Measurements from ENCODE around the gene ARL2BP. TPM values are rescaled to one million over a fixed set of nuclear protein-coding genes. Genes with fewer than 3 reads are reported as not detected.

ARL2BP gene
- total RNA-seq, 1 experiment from 2014 or later: 94.4 TPM

GRCh38 chr16:57278494-57278893, 33.4 kb downstream of the ARL2BP start:
- no TSS peak for BruUV-seq (replicated peaks)
- H3K27me3 Mint-ChIP-seq (ENCODE audit: insufficient read depth, unreplicated experiment): no peaks in the 10 kb centered on the region
- no peak for TF ChIP-seq CTCF (IDR thresholded peaks at IDR 0.05; ENCODE audit: unreplicated experiment)
- no peaks in the 10 kb centered on the region for H3K9me3 Mint-ChIP-seq (ENCODE audit: unreplicated experiment)
- intact Hi-C loops (cut with micrococcal nuclease): no loop called here
- no peaks in the 10 kb centered on the region for H3K36me3 Mint-ChIP-seq (ENCODE audit: insufficient read depth, unreplicated experiment)
- peaks cover 43% of the 10 kb centered on the region for H3K4me1 Mint-ChIP-seq (ENCODE audit: insufficient read depth, unreplicated experiment)
- DNase-seq (ENCODE audit: unreplicated experiment): no peak
- POLR2A ChIA-PET: interaction anchor here (0.6 to 8.0 kb wide), 12 partner anchors 13 to 669 kb away, joined by 3 to 137 read pairs (median 9); partner anchors contain the start of genes ARL2BP, CIAPIN1, COQ9 and PSME3IP1
- no peak overlapping the region for H3K4me3 Mint-ChIP-seq (ENCODE audit: unreplicated experiment)
- CTCF ChIA-PET: interaction anchor here (1.1 to 2.0 kb wide), 3 partner anchors 17 to 138 kb away, joined by 4 to 7 read pairs (median 7); no protein-coding TSS in a partner anchor
- H3K27ac Mint-ChIP-seq (ENCODE audit: low read depth, unreplicated experiment): peak overlapping the region; percentile 89

GRCh38 chr16:57279780-57280638, 35.0 kb downstream of the ARL2BP start:
- intact Hi-C loops (cut with micrococcal nuclease): no loop called here
- peak overlapping the region; percentile 26 for H3K27ac Mint-ChIP-seq (ENCODE audit: low read depth, unreplicated experiment)
- no peaks in the 10 kb centered on the region for H3K9me3 Mint-ChIP-seq (ENCODE audit: unreplicated experiment)
- H3K27me3 Mint-ChIP-seq (ENCODE audit: insufficient read depth, unreplicated experiment): no peaks in the 10 kb centered on the region
- POLR2A ChIA-PET: interaction anchor here (0.6 to 8.0 kb wide), 9 partner anchors 14 to 166 kb away, joined by 3 to 137 read pairs (median 4); partner anchors contain the start of genes ARL2BP, PSME3IP1 and RSPRY1
- no peak for DNase-seq (ENCODE audit: unreplicated experiment)
- H3K4me3 Mint-ChIP-seq (ENCODE audit: unreplicated experiment): peak overlapping the region; percentile 4
- CTCF ChIA-PET: interaction anchor here (0.8 to 1.1 kb wide), 6 partner anchors 10 to 203 kb away, joined by 3 to 5 read pairs (median 4); no protein-coding TSS in a partner anchor
- peaks cover 43% of the 10 kb centered on the region for H3K4me1 Mint-ChIP-seq (ENCODE audit: insufficient read depth, unreplicated experiment)
- no TSS peak for BruUV-seq (replicated peaks)
- H3K36me3 Mint-ChIP-seq (ENCODE audit: insufficient read depth, unreplicated experiment): no peaks in the 10 kb centered on the region
- no peak for TF ChIP-seq CTCF (IDR thresholded peaks at IDR 0.05; ENCODE audit: unreplicated experiment)

- ChIA-PET POLR2A (interaction anchor here (1.4 to 8.0 kb wide), 2 partner anchors 13 to 16 kb away, joined by 4 to 137 read pairs; no protein-coding TSS in a partner anchor), CTCF (interaction anchor here (0.6 to 0.9 kb wide), 3 partner anchors 13 to 97 kb away, joined by 3 to 4 read pairs (median 3); no protein-coding TSS in a partner anchor)
- H3K27ac Mint-ChIP-seq (ENCODE audit: low read depth, unreplicated experiment): no peak overlapping the region
- no peak for DNase-seq (ENCODE audit: unreplicated experiment)
- intact Hi-C loops (cut with micrococcal nuclease): no loop called here
- H3K4me1 Mint-ChIP-seq (ENCODE audit: insufficient read depth, unreplicated experiment): peaks cover 38% of the 10 kb centered on the region
- no peak overlapping the region for H3K4me3 Mint-ChIP-seq (ENCODE audit: unreplicated experiment)
- H3K9me3 Mint-ChIP-seq (ENCODE audit: unreplicated experiment): no peaks in the 10 kb centered on the region
- no peaks in the 10 kb centered on the region for H3K27me3 Mint-ChIP-seq (ENCODE audit: insufficient read depth, unreplicated experiment)
- no TSS peak for BruUV-seq (replicated peaks)
- no peaks in the 10 kb centered on the region for H3K36me3 Mint-ChIP-seq (ENCODE audit: insufficient read depth, unreplicated experiment)
- no peak for TF ChIP-seq CTCF (IDR thresholded peaks at IDR 0.05; ENCODE audit: unreplicated experiment)
Measured at GRCh38 chr16:57281791-57282190, 36.7 kb downstream of the ARL2BP start.

GRCh38 chr16:57282510-57283213, 37.6 kb downstream of the ARL2BP start:
- CTCF ChIA-PET: interaction anchor here (0.6 to 1.0 kb wide), 2 partner anchors 98 to 134 kb away, joined by 3 to 4 read pairs; no protein-coding TSS in a partner anchor
- Mint-ChIP-seq H3K4me1 (ENCODE audit: insufficient read depth, unreplicated experiment) (peaks cover 38% of the 10 kb centered on the region), H3K27me3 (ENCODE audit: insufficient read depth, unreplicated experiment) (no peaks in the 10 kb centered on the region), H3K9me3 (ENCODE audit: unreplicated experiment) (no peaks in the 10 kb centered on the region), H3K36me3 (ENCODE audit: insufficient read depth, unreplicated experiment) (no peaks in the 10 kb centered on the region), H3K4me3 (ENCODE audit: unreplicated experiment) (peak overlapping the region; percentile 72), H3K27ac (ENCODE audit: low read depth, unreplicated experiment) (no peak overlapping the region)
- POLR2A ChIA-PET: interaction anchor here (1.0 kb wide), 1 partner anchor 16 kb away, joined by 4 read pairs; no protein-coding TSS in a partner anchor
- TF ChIP-seq CTCF (IDR thresholded peaks at IDR 0.05; ENCODE audit: unreplicated experiment): no peak
- BruUV-seq (replicated peaks): no TSS peak
- intact Hi-C loops (cut with micrococcal nuclease): no loop called here
- no peak for DNase-seq (ENCODE audit: unreplicated experiment)
